ENCODE measurements around the gene BDKRB1.

BDKRB1 gene

GRCh38 chr14:96263347-96264199 is 7.6 kb downstream of the BDKRB1 start:
- no peak for DNase-seq

GRCh38 chr14:96264200-96264553 is 8.2 kb downstream of the BDKRB1 start:
- DNase-seq: no peak

- DNase-seq: no peak
Observed at GRCh38 chr14:96264853-96265252, 8.8 kb downstream of the BDKRB1 start.

DNA sequence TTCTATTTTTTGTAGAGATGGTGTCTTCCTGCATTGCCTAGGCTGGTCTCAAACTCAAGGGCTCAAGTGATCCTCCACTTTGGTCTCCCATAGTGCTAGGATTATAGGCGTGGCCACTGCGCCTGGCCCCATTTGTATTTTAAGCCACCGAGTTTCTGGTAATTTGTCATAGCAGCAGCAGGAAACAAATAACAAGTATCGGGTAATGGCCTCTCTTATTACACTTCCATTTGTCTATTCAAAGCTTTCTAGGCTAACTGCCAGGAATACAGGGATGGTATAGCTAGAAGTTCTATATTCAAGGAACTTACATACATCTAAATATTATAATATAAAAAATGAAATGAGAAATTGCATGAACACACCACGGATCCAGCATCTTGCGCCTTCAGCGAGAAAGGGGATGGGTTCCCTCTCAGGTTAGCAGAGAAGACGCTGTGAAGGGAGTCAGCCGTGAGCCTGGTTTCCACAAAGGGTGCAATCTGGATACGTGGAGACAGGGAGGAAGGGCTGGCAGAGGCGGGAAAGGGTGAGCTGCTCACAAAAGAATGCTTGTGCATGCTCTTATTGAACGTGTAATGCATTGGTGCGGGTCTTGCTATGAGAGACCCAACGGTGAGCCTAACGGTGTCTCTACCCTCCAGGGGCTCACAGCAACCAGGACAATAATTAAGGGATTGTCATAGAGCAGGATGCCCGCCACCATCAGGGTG is 9.5 kb downstream of the BDKRB1 start:
- no peak for DNase-seq

DNA sequence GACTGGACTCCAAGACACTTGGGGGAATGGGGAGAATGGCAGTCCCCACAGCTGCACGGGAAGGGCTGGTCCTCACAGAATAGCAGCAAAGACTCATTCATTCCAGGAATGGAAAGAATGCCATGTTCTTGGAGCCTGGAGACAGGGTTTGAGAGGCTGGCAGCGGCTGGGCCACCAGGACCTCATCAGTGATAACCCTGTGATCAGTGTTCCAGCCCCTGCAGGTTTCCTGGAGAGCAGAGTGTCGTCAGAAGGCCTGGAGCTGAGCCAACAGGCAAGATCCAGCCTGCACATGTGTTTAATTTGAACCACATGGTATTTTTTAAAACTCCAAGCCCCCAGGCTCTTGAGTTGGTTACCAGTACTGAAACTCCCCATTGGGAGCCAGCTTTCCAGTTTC is 11.3 kb downstream of the BDKRB1 start:
- DNase-seq: no peak

DNA sequence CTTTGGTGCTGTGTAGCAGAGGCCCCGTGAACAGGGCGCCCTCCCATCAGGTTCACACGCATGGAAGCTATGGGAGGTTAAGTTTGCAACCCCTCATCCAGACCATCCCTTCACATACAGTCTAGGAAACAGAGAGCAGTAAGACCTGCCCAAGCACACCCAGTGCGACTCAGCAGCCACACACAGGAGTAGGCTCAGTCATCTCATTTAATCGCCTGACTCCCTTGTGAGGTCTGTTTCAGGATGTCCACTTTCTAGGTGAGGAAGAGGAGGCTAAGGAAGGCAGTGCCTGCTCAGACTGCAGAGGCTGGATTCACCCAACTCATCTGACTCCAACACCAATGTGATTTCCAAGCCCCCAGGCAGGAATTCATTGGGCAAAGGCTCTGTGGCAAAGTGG is 11.9 kb downstream of the BDKRB1 start:
- DNase-seq: no peak

DNA sequence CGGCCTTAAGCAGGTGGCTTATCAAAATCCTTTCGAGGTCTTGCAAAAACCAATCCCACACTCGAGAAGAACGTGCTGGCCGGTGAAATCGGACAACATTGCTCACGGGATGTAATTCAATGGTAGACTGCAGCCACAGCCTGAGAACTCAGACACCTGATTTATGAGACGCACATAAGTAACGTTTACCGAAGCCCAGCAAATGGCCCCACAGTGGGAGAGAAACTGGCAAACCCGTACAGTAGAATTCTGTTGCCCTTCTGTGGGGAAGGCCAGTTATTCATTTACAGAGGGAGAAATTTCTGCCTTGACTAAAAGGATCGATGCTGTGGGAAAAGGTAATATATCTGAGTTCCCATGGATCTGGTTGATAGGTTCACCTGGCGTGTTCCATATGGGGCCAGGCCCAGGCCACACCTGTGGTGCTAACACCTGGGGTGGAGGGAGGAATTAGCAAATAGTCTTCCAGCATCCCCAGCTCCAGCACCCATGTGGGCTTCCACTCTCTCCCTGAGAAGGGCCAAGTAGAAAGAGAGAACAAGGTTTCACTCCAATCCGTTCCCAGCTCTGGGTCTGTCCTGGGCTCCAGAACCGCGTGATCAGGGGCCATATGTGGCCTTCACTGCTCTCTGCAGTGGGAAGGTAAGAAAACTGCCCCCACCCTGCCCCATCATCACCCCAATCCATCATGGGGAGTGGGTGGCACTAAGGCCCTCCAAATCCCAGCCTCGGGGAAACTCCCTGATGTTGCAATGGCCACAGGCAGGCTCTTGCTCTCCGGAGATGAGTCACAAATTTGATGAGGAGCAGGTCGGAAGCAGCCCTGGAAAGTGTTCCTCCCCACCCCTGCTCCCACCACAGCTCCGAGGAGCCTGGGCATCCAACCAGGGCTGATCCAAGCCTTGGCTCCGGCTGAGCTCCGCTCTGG is 12.7 kb downstream of the BDKRB1 start:
- DNase-seq: no peak

DNA sequence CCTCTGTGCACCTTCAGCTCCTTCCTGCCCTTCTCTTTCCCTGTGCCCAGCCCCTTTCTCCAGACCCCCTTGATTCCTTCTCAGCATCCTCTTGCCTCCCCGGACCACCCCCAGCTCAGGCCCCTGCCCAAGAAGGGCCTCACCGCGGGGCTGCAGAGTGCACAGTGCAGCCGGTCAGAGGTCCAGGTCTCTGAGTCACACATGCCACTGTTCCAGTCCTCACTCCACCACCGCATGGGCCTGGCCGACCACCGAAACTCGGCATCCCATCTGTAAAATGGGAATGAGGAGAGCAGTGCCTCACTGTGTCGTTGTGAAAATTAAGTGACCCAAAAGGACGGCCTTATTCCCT is 13.3 kb downstream of the BDKRB1 start:
- DNase-seq: no peak

- DNase-seq: no peak
Observed at GRCh38 chr14:96270565-96271420, 14.8 kb downstream of the BDKRB1 start.

- no peak for DNase-seq
Observed at GRCh38 chr14:96271421-96271762, 15.4 kb downstream of the BDKRB1 start.

GRCh38 chr14:96272777-96273473 is 16.9 kb downstream of the BDKRB1 start:
- DNase-seq: no peak

GRCh38 chr14:96273629-96274028 is 17.6 kb downstream of the BDKRB1 start:
- no peak for DNase-seq

DNA sequence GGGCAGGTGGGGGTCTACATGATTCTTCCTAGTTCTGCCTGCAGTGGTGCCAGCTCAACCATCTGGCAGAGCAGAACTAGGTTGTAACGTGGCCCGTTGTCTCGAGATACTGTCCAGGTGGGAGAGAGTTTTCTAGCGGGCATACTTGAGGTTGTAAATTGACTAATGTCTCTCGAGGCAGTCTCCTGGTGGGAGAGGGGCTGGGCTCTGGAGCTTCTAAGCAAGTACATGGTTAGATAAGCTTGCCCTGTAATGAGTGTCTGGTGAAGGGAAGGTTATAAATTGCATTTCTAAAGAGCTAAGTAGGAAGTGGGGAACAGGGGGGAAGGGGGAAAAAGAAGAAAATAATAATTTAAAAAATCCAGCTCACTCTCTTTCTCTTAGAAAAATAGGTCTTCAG is 18.1 kb downstream of the BDKRB1 start:
- no peak for DNase-seq

GRCh38 chr14:96274543-96274942 is 18.5 kb downstream of the BDKRB1 start:
- DNase-seq: no peak

DNA sequence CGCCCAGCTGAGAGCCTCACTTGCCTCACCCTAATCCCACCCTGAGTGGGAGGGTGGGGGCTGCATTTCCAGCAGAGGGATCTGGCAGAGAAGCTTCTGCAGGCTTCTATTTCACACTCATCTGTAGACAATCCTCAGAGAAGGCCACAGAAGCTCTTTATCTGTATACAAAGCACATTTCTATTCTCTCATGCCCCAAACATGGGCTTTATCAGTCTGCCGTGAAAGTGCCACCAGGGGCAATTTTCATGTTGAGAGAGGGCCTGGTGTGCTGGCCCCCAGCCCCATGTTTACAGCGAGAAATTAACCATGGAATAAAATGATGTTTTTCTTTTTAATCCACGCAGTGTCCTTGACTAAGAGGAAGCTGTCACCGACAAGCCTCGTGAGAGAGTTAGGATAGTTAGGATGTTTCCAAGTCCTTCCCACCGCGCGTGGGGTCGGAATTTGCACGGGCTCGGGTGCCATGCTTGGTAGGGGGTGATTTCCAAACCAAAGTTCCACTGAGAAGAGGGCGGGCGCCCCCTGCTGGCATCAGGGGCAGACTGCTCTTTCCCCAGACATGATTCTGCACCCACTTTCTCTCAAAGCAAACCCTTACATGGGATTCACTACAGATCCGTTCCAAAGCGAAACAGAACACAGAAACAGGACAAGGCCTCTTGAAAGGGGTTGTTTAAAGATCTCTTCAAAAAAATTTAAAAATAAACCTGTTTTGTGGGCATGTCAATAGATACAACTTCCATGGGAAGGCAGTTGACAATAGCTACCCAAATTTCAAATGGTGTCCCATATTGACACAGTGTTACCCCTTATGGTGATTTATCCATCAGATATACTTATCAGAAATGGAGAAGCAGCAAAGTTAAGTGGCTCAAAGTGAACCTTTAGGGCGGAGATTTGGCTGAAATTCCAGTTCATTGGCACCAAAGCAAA is 19.4 kb downstream of the BDKRB1 start:
- peak; percentile 48 to 52 for DNase-seq

DNA sequence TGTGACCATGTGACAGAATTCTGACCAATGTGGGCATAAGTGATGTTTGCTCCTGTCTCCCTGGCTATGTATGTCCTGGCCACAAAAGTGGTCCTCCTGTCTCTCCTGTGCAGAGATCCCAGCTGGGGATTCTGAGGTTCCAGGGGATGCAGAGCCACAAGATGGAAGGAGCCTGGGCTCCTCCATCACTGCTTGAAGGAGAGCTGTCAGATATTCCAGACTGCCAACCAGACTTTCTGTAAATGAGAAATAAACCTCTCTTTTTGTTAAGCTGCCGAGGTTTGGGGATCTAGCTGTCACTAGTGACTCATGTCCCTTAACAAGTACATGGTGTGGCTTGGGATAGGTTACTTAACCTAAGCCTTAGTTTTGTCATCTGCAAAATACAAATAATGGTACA is 21.9 kb downstream of the BDKRB1 start:
- no peak for DNase-seq

DNA sequence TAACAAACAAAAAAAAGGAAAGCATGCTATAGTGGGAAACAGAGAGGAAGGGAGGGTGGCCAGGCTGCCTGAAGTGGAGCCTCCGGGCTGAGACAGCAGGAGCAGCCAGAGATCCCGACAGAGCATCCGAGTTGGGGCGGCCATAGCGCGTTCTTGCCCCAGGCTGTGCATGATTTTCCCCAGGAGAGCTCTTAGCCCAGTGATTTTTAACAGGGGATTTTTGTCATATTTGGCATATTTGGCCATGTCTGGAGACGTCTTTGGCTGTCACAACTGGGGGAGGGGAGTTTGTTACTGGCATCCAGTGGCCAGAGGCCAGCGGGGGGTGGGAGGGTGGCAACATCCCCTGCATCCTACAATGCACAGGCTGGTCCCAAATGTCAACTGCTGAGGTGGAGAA is 23.6 kb downstream of the BDKRB1 start:
- no peak for DNase-seq

DNA sequence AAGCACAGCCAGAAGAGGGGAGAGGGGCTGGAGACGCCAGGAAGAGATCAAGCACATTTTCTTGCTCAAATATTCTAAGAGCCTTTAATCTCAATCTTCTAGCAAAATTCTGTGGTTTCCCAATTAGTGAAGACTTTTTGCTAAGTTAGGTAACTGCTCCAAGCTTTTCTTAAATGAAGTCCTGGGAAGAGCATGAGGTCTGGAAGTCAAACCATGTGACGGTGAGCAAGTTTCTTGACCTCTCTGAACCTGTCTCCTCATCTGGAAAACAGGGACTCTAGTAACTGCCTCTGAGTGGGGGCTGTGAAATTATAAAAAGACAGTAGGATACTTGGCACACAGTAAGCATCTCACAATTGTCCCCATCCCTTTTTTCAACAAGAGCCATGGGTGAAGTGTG is 24.1 kb downstream of the BDKRB1 start:
- no peak for DNase-seq

DNA sequence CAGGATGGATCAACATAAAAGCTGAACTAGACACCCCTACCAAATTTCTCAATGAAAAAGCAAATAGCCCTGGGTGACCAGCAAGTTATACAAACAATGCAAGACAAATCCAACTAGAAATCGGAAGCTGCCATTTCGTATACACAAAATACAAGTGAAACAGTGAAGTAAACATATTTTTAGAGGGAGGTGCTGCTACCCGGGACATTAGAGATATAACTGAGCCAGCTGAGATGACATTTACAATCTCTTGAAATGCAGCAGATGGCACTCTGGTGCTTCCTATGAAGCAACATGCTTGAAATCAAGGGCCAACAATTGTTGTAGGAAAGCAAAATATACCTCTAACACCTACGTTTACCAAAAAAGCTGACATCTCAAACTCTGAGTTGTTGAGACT is 25.5 kb downstream of the BDKRB1 start:
- no peak for DNase-seq

- DNase-seq: no peak
Observed at GRCh38 chr14:96284008-96284407, 28.0 kb downstream of the BDKRB1 start.

DNA sequence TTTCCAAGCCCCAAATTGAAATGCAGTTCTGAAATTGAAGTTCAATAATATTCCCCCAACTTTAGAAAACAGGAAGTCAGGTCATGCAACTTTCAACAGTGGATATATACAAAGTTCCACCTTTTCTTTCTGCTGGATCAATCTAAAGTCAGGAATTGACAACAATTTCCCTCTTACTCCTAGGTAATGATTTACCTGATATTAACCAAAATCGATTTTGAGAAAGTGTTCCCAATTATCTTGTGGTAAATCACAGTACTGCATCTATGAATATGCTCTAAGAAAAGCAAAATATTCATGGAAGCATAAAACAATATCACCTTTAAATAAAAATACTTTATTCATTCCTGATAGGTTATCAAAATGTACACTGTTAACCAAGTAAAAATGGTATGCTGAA is 28.4 kb downstream of the BDKRB1 start:
- no peak for DNase-seq
